Measurements from ENCODE around the gene PPFIBP2.

Gene PPFIBP2

DNA sequence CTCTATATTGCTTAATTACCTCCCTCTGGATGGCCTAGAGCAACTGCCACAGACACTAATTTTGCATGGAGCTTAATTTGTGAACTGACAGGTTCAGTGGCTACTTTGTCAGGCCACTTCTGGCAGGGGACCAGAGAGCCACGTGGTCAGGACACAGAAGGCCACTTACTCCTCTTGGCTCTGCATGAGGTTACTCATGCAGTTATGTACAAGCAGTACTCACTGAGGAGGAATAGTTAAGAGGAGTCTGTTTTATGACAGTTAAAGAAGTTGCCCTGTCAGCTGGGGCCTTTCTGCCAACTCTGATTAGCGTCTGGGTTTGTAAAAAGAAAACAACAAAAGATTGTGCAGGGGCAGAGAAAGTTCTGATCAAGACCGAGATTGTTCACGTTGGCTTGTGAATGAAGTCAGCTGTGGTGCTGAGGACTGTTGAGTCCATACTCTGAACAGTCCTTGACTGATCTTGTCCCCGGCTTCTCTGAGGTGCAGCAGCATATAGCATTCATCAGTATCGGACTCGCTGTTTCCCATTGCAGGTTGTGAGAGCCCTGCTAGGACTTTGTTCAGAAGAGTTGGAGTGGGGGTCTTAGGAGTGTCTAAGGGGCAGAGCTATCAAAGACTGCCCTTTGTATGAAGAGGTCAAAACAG, 41.4 kb downstream of the PPFIBP2 start:
- DNase-seq = no peak

DNA sequence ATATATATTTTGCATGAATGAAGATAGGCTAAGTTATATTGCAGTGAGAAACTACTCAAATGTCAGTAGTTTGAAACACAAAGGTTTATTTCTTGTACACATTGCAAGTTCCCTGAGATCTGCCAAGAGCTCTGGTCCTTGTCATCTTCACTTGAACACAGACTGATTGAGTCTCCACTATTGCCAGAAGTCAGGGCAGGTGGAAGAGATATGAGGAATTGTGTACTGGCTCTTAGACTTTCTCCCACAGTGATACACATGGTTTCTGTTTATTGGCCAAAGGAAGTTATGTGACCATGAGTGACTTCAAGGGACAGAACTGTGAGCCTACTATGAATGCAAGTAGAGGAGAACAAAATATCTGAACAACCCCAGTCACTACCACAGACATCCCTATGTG, 44.2 kb downstream of the PPFIBP2 start:
- DNase-seq = no peak

DNA sequence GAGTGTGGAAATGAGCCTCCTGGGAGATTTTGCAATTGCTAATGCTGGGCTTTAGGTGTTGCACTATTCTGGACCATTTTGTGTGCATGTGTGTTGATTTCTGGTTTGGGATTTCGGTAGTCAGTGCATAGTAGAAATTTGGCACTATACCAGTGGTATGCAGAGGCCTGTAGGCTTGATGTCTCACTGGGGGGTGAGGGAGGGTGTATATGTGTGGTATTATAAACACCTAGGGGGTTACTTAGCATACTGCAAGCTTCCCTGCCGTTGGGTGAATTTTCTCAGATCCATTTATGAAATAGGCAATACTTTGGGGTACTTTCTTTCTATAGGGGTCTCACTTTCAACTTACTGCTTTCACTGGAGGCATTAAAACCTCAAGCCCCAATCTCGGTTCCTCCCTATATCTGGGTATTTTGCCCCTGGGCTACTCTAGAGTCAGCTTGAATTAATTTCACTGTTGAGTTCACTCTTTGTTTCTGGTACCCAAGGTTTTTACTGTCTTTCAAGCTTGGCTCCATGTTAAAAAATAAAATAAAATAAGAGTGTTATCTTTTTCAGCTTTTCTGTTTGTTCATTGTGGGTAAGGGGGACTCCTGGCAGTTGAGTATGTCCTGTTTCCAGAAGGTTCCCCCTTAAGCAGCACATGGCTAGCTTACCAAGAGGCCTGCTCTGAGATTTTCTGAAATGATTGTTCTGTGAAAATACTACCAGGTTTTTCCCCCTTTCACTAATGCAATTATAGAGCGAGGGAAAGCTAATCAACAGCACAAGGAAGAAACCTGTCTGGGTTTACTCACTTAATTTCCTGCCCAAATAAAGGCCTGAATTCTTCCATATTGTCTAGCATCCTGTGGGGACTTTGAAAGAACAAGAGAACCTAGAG, 45.8 kb downstream of the PPFIBP2 start:
- DNase-seq = no peak

DNA sequence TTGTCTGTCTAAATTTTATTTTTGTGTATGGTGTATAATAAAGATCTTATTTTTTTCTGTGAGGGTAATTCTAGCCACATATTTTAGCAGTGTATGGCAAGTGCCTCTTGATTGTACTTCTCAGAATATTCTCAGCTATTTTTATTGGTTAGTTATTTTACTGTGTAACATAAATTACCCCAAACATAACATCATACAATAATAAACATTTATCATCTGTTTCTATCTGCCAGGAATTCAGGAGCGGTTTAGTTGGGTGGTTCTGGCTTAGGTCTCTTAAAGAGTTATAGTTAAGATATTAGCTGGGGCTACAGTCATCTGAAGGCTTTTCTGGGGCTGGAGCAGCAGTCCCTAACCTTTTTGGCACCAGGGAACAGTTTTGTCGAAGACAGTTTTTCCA, 47.8 kb downstream of the PPFIBP2 start:
- DNase-seq = no peak

DNA sequence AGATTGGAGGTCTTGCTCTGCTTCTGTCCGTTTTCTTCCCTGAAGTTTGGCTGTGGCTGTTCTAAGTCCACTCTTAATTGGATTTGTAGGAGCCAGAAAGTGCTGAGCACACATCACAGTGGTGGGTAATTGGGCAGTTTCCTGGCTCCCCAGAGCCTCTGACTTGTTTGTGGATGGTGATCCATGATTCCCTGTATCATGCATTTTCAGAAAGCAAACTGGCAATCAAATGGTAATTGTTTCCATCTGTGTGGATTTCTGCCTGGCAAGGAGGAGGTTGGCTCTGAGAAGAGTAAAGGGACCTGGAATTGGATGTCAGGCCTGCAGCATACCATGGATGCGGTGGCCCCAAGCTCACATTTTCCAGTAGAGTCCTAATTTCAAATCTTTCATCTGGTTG, 49.5 kb downstream of the PPFIBP2 start:
- DNase-seq = no peak

DNA sequence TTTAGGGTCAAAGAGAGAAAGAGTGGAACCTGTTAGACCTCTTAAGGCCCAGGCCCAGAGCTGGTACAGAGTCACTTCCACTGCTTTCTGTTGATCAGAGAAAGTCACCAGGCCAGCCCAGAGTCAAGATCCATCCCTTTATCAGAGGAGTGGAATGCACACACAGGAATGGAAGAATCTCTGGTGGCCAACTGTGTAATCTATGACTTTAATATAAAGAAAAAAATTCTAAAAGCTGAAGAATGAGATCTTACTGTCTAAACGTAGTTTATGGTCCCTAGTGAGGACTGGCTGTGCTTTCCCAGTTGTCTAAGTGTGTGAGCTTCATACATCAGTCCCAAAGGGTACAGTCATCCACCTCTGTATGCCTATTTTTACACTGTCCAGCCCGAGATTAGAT, 51.0 kb downstream of the PPFIBP2 start:
- DNase-seq = no peak

DNA sequence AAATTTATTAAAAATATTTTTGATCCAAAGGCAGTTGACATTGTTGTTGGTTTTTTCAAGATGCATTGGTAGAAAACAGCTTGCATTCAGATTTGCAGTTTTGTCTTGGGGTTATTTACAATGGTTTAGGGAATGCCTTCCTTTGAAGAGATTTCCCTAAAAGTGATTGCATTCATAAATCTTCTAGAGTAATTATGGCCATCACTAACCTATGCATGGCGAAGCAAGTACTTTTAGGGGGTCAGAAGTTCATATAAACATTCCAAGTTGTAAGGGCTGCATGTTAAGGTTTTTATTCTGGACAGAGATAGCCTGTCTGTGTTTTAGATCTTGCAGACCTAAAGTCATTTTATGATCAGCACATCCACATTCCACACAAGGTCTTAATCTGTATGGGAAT, 53.5 kb downstream of the PPFIBP2 start:
- DNase-seq = no peak

DNA sequence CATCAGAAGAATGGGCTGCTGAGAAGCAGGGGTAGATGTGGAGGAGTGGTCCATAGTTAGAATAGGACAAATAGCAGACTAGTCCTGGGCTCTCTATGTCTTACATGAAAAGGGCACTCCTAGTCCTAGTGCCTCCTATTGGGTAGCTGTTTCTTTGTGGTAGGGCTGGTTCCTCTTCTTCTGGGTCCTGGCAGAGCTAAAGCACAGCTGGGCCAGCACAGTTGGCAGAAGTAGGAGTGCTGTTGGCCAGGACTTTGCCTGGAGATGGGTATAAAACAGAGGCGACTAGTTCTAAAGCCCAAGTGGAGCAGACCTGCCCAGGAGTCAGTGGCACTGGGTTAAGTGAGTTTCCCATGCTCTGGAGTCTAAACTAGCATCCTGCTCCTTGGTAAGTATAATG, 55.2 kb downstream of the PPFIBP2 start:
- no peak for DNase-seq

DNA sequence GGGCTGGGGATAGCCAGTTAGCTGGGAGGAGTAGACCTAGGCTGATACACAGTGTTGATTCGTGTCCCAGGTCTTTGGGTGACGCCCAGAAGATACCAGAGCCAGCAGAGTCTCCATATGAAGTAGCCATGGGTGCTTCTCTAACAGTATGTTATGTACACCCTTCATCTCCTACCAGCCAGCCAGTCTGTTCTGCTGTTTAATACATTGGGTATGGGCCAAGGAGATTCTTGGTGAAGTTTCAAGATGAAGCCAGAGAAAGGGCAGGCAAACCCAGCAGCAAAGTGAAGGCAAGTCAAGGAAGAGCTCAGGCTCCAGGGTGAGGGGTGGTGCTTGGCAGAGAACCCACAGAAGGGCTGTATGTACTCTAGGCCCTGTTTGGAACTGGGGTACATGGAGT, 56.4 kb downstream of the PPFIBP2 start:
- DNase-seq = no peak

DNA sequence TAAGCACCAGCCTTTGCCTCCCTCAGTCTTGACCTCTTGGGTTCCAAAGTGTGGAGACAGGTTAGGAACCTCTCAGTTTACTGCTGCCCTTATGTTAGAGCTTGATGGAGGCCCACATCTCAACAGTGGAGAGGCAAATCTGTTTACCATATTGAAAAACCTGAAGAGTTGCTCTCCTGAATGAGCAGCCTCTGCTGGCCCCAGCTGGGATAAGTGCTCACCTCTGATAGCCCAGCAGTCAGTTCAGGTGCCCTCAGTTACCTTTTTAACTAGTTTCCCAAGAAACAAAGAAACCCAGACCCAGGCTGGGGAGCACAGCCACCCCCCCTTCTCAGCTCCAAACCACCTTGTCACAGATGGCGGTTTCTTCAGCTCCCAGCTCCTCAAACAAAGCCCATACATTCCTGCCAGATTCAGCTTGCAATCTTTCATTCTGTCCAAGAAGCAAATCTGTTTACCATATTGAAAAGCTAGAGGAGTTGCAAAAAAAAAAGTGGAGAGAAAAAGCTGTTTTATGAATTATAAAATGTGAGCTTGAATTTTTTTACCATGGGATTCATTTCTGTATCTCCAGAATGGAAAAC, 57.2 kb downstream of the PPFIBP2 start:
- no peak for DNase-seq

DNA sequence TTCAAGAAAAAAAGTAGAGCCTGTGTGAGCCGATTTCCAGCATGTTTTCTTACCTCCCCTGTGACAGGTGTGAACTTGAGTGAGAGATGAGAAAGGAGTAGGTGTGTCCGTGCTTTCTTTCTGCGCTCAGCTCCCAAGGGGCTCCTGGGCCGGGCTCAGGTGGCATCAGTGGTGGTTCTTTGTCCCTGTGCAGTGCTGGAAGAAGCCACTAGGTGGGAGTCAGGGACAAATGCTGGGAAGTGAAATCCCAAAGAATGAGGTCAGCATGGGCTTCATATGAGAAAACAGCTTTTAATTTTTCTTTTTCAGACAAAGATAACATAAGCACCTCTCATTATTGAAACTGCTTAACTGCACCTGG, 57.8 kb downstream of the PPFIBP2 start:
- DNase-seq = peak; percentile 17

DNA sequence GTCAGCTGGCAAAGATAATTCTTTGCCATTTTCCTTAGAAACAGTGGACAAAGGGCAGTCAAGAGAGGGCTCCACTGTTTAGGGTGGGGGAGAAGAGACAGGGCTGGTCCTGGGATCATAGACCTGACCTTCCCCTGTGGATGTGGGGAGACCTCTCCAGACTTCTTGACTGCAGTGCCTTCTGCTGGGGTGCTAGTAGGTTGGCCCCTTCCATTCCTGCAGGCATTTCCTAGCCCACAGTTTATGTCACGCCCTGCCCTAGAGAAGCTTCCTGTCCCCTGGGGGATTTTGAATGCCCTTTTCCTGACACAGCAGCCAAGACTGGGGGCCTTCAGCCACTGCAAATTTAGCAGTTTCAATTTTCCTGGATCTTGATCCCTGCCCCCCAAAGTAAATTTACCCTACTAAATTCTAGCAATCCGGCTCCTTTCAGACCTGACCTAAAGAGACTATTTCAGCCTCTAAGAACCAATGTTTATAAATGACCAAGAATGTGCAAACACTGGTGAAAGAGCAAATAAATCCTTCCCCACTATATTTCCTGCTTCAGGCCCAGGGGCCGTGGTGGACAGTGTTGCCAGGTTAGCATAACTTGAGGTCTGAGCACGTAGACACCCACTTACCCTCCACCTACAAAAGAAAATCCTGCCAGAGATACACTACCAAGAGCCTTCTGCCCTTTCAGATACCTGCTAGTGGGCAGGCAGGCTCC, 58.4 kb downstream of the PPFIBP2 start:
- no peak for DNase-seq

DNA sequence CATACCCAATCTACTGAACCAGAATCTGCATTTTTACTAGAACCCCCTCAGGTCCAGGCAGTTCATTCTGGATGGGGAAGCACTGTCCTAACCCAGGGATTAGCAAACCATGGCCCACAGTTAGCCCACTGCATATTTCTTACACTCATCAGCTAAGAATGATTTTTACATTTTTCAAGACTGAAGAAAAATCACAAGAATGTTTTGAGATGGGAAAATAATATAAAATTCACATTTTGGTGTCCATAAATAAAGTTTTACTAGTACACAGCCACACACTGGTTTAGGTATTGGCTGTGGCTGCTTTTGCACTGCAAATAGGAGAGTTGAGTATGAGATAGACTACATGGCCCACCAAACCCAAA, 59.4 kb downstream of the PPFIBP2 start:
- DNase-seq = no peak

DNA sequence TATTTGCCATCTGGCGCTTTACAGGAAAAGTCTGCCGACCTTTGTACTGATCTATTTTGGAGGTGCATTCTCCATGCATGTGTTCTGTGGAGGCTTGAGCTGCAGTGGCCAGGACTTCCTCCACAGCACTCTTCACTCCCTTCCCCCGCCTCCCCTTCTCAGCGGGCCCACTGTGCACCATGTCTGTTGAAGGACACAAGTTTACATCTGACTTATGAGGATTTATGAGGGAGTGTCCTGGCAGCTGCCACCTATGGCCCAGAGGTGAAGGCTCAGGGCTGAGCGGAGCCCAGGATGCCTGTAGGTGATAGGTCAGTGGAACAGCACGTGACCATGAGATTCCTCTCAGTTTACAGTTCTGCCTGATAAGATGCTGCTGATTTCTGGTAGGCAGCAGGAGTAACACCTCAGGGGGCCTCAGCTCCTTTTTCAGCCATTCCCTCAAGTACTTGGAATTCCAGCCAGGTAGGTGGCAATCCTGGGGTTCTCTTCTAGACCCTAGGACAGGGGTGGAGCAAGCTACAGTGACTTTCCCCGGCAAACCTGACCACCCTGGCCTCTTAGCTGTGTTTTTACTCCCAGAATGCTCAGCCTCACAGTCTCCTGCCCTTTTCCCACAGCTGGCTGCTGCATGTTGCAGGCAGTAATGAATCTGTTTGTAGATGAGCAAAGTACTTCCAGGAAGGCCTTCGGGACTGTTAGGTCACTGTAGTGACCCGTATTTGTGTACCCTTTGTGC, 59.9 kb downstream of the PPFIBP2 start:
- DNase-seq = no peak

DNA sequence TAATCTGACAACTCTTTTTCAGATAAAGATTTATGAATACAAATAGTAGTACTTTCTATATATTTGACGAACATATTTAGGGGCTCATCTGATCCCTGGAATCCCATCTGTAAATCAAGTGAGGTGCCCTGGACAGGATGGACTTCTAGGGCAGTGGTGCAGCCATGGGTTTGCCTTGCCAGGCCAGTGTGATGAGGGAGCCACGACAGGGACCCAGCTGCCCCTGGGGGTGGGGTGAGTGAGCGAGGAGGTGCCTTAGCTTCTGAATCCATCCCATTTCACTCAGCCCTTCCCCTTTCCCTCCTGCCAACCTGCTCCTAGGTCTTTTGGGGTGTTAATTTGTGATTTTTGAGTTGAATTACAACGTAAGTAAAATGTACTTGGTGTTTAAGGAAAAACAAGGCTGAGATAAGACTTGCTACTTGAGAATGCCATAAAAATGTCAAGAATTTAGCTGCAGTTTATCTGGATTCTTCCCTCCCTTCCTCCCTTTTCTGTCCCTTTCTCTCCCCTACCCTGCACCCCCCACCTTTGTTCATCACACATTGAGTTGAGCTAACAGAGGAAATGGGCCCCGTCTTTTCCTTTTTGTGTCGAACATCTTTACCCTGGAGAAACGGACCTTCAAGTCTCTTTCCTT, 60.8 kb downstream of the PPFIBP2 start:
- no peak for DNase-seq

DNA sequence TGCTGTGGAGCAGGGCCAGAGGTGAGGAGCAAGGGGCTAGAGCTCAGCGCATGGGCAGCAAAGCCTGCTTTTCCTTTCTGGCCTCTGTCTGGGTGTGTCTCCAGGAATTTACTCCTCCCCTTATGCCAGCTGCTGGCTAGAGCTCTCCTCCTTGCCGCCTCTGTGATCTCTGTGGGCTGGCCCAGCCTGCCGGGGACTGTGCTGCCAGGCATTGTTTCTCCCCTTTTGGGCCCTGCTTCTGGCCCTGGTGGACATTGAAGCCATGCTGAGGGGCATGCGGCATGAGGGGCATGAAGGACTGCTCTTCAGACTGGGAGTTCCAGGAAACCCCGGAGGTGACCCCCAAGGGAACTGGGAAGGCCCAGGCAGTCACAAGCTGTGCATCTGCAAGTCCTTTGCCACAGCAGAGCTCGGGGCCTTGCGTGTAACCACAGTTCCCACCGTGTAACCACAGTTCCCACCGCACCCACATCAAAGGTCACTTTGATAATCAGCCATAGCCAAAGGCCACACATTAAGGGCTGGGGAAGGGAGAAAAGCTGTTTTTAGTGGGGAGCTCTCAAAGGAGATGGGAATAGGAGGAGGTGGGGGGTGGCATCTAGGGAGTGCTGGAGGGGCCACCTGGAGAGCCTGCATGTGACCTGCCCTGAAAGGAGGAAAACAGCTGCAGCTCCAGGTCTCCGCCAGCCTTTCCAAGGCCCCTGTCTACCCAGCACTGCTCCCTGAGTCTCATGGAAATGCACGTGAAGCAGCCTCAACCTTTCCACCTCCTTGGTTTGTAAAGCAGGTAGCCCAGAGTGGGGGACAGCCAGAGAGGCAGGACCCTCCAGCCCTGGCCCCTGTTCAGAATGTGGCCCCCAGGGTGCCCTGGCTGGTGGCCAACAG, 62.3 kb downstream of the PPFIBP2 start:
- peak; percentile 33 for DNase-seq

DNA sequence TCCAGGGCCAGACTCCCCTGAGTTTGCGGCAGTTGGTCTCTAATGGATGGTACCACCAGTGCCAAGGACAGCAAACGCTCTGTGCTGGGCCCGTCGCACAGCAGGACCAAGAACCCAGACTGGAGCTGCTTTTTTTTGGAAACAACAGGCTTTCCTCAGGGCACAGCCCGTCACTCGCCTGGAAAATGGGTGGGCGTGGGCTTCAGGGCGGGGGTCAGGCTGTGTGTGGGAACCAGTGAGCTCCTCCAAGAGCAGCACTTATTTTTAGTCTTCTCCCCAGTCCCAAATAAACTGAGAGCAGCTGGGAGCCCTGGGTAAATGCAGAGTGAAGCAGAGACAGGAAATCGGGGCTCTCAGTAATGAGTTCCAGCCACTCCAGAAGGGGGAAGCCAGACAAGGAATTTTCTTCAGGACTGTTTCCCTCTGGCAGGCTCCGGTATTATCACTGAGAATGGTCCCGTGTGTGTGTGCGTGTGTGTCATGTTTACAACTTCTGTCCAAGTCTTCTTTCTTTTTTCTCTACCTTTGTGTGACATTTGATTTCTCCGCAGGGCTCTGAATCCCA, 63.0 kb downstream of the PPFIBP2 start:
- no peak for DNase-seq

DNA sequence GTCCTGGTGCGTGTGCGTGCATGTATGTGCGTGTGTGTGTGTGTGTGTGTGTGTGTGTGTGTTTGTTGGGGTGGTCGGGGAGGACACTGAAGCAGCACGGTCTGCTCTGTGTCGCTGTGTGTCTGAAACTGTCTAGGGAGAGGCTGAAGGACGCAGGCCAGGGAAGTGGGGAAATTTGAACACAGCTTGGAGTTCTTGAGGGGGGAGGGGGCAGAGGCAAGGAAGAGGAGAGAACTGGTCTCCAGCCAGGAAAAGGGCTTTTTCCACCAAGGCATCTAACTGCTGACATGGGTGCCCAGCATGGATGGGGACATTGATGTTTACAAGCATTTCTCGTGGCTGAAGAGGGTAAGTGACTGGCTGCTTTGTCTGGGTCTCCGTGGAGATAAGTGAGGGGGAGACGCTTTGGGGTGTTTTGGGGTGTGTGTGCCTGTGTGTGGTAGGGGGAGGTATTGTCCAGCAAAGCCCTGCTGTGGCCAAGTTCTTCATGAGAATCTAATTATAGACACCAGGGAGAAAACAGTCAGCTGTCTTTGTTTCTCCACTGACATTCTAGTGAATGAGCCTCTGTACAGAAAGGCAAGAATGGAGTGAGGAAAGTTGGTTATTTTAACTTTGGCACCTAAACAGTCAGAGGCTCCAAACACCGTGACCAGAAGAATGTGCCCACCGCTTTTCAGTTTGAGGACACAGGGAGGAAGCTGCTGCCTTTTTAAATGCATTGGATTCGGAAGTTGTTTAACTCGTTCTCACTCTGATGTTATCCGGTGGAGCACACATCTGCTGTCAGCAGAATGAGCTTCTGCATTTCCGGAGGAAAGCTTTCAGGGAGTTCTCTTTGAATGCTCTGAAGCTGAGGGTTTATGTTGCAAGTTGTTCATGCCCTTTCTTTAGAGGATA, 63.7 kb downstream of the PPFIBP2 start:
- peak; percentile 20 for DNase-seq

DNA sequence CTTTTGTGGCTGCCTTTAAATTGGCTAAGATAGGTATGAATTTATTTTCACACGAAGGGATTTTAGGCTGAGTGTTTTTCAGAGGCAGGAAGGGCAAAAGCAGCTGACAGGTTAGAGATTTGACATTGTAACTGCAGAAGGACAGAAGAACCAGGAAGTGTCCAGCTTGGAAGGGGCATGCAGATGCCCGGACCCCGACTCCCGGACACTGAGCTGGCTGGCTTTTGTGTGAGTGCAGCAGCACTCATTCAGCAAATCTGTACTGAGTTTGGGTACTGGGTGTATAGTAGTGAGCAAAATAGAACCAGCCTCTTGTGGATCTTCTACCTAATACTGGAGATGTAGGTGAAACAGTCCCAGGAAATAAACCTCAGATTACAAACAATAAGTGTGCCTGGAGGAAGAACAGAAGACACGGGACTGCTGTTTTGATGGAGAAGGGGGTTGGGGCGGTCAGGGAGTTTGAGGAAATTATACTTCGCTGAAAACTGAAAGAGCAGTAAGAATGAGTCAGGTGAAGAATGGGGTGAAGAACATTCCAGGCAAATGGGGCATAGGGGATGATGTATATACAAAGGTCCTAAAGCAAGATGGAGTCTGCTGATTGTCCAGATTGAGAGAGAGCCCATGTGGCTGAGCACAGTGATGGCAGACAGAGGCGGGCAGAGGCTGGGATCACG, 64.6 kb downstream of the PPFIBP2 start:
- no peak for DNase-seq

All from CD4-positive, alpha-beta T cell treated with Interleukin-17A for 4 hours (primary cell).